C4-2B (cell line): ENCODE measurements around the gene CSGALNACT2.

Source experiments
- CTCF ChIP-seq: fragments of 450-650 bp; conservative IDR thresholded peaks from 2 replicates; pipeline ENCODE4 v1.5.1; 2017; ENCODE audit warnings: mild to moderate bottlenecking
- ZFX ChIP-seq: fragments of 450-650 bp; IDR thresholded peaks from 2 replicates; pipeline ENCODE4 v1.6.1; 2017

- TF ChIP-seq CTCF (no peak), ZFX (no peak)
These were observed 81.6 kb downstream of the CSGALNACT2 start for GRCh38 chr10:43219848-43220247.
